GM21786 (cell line): Measurements from ENCODE around the gene GEMIN7.
"Not testable (repeated sequence)": the region's sequence is repeated elsewhere in the genome, so short reads cannot be mapped to it uniquely, and the experiment has no call there.

Experiments
- ATAC-seq: cut with Tn5 transposase; IDR thresholded peaks from one replicate; pipeline ENCODE4 v1.9.1; 2021; ENCODE audit not compliant: unreplicated experiment

The GEMIN7 gene

DNA sequence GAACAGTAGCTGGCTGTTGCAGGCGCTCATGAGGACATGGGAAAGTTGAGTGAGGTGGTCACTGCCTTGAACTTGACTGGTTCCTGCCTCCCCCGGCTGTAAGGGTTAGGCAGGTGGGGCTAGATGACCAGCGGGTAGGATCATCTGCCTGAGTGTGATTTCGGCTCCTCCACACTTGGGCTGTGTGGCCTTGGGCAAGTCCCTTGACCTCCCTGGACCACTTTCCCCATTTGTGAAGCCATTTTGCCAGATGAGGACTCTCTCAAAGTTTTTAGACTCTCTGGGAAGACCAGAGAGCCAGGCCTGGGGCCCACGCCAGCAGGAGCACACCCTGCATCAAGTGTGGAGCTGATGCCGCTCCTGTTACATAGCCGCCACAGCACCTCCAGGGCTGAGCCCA, 23.4 kb downstream of the GEMIN7 start:
- ATAC-seq: no peak

DNA sequence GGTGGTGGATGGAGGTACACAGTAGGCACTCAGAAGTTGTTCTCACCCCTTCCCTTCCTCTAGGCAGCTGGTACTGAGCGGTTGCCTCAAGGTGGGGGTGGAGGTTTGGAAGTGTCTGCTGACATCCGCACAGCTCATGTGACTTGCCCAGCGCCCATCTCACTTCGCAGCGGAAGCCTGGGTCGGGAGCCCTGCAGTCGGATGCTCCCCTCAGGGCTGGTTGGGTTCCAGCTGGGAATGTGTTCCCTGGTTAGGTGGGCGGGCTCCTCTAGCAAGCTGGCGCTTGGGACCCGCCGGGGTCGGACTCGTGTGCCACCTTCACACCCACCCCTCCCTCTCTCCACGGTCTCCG, 24.1 kb downstream of the GEMIN7 start:
- no peak for ATAC-seq

GRCh38 chr19:45103508-45104319, 24.7 kb downstream of the GEMIN7 start:
- ATAC-seq: no peak

- no peak for ATAC-seq
Measured at GRCh38 chr19:45104658-45105349, 25.7 kb downstream of the GEMIN7 start.

DNA sequence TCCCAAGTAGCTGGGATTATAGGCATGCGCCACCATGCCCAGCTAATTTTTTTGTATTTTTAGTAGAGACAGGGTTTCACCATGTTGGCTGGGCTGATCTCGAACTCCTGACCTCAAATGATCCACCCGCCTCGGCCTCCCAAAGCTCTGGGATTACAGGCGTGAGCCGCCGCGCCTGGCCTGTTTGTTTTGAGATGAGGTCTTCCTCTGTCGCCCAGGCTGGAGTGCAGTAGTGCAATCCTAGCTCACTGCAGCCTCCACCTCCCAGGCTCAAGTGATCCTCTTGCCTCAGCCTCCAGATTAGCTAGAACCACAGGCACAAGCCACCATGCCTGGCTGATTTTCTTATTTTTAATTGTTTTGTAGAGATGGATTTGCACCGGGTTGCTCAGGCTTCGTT, 27.3 kb downstream of the GEMIN7 start:
- not testable (repeated sequence) for ATAC-seq

DNA sequence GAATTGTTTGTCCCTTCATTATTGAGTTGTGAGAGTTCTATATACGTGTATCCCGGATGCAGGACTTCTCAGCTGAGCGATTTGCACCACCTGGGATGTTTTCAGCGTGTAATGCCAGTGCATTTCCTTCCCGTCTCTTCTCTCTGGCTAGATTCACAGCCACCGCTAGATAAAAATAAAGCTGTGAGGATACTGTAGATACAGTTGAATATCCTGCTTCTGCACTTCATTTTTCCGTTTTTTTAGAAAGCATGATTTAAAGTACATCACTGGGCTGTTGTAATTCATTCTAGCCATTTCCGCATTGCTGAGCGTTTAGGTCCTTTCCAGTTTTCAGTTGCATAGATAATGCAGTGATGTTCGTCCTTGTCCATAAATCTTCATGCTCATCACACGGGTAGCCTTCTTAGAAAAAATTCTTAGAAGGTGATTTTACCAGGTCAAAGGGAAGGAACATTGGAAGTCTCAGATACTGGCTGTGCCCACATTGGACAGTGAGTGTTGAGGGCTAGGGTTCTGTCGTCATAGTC, 28.6 kb downstream of the GEMIN7 start:
- ATAC-seq: no peak

- ATAC-seq: no peak
Measured at GRCh38 chr19:45110851-45111266, 31.8 kb downstream of the GEMIN7 start.

GRCh38 chr19:45112111-45112827, 33.2 kb downstream of the GEMIN7 start:
- no peak for ATAC-seq

DNA sequence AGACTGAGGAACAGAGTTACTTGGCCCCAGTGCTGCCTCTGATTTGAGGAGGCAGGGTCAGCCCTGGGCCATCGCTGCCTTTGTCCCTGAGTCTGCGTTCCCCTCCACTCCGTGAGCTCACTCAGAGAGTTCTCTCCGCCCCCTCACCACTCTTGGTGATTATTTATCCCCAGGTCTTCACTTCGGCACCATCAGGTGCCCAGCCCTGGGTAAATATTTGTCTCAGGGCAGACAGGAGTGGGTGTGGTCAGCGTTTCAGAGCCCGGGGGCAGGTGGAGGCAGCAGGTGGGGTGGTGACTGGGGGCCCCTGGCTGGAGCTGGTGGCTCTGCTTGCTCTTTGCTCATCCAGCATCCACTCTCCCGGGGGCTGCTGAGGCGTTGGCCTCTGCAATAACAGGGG, 34.6 kb downstream of the GEMIN7 start:
- no peak for ATAC-seq

DNA sequence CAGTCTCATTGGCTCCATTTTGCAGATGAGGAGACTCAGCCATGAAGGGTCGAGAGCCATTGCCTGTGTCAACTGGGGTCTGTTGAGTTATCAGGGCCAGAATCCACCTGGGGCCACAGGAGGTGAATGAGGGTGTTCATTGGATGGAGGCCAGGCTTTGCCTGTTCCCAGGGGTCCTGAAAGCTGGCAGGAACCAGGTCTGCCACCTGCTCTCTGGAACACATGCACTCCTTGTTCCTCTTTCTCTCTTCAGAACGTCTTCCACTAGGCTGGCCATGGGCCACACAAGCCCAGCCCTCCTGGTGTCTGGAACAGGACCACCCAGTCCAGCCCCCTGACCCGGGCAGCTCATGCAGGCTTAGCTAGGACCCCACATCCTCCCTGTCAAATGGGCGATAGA, 35.1 kb downstream of the GEMIN7 start:
- no peak for ATAC-seq

- no peak for ATAC-seq
Measured at GRCh38 chr19:45115809-45116615, 37.0 kb downstream of the GEMIN7 start.

- no peak for ATAC-seq
Measured at GRCh38 chr19:45117167-45117594, 38.1 kb downstream of the GEMIN7 start.

DNA sequence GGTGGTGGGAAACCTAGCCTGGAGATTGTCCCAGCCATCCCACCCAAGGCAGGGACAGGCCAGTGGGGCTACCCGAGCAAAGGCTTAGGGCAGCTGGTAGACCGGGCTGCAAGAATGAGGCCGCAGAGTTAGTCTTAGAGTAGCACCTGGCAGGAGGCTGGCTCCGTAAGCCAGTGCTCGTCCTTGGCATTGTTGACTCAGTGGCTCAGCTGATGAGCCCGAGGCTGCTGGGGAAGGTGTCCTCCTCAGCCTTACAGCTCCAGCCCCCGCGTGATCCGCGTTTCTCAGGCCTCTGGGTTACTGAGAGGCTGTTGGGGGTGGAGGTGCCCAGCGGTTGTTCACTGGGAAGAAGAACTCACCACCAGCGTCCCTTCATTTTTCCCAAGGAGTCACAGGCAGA, 38.6 kb downstream of the GEMIN7 start:
- ATAC-seq: no peak

GRCh38 chr19:45118106-45118505, 39.0 kb downstream of the GEMIN7 start:
- ATAC-seq: no peak

GRCh38 chr19:45118591-45119355, 39.7 kb downstream of the GEMIN7 start:
- ATAC-seq: not testable (repeated sequence)

DNA sequence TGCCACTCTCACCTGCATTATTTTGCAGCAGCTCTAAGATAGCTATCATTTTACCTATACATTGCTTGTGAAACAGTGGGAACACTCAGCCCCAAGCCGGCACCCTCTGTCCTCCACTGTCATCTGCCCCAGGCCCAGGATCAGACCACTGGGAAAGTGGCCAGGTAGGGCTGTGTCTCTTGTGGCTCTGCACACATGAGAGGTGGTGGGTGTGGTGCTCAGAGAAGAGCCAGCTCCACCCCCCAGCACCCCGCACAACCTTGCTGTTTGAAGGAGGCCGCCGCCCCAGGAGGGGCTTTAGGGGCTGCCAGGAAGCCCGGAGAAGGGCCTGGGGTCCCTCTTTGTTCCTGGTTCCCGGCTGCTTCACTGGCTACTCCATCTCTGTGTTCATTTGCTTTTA, 40.5 kb downstream of the GEMIN7 start:
- ATAC-seq: no peak

GRCh38 chr19:45121827-45122345, 42.8 kb downstream of the GEMIN7 start:
- no peak for ATAC-seq

DNA sequence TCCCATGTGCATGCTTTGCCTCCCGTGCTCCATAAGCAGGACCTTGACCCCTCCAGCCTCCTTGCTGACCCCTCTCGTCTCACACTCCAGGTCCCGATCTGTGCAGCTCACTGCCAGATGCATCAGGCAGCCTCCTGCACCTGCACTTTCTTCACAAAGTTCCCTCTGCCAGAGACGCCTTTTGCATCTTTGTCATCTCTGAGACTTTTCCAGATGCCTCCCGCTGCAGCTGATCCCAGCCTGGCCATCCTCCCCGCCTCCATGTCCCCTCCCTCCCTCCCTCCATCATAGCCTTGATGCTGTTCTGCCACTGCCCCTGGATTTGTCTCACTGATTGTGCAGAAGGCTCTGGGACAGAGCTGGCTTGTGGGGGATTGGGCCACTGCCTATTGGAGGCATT, 43.8 kb downstream of the GEMIN7 start:
- no peak for ATAC-seq

DNA sequence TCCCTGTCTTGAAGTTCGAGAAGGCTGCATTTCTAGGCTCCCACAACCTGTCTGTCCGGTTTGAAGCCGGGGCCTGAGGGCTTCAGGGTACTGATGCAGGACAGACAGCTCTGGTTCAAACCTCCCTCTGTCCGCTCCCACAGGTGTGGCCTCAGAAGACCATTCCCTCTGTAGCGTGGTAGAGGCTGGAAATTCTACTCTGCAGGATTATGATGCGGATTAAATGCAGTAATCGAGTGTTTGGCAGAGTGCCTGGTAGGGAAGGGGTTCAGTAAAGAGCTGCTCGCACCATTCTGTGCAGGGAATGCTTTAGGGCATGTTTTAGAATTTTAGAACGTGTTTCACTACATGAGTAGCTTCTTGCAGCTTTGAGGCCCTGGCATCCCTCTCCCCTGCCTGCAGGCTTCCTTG, 44.4 kb downstream of the GEMIN7 start:
- no peak for ATAC-seq

DNA sequence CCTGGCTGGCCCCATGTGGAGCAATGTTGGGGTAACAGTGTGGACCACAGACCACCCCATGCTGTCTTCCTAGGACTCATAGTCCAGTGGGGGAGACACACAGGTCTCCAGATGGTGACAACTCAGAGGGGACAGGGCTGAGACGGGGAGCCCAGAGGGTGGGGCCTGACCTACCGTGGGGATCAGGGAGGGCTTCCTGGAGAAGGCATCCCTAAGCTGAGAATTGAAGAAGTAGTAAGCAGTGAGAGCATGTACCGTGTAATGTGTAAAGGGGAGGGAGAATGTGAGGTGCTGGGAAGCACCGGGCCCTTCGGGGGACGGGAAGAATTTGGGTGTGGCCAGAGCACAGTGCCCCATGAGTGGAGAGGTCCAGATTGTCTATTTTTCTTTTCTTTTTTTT, 45.0 kb downstream of the GEMIN7 start:
- ATAC-seq: no peak
